ENCODE data around the gene TSPAN9.

GRCh38 chr12:3195337-3195736 lies 118.2 kb downstream of the TSPAN9 start:
- no peak for TF ChIP-seq CTCF (conservative IDR thresholded peaks at IDR 0.05; ENCODE audit: low read depth in 2 of 2)
- TF ChIP-seq REST (IDR thresholded peaks at IDR 0.05; ENCODE audit: unreplicated experiment) = no peak
- TF ChIP-seq POLR2AphosphoS5 (IDR thresholded peaks at IDR 0.05; ENCODE audit: low read depth) = no peak
- no peak for TF ChIP-seq EZH2 (IDR thresholded peaks at IDR 0.05; ENCODE audit: low read depth, unreplicated experiment)
- no peak for TF ChIP-seq EZH2phosphoT487 (IDR thresholded peaks at IDR 0.05; ENCODE audit: unreplicated experiment)
- no peak for TF ChIP-seq ZNF114 (CRISPR knock-in tag; IDR thresholded peaks at IDR 0.05)
